Stimulated activated CD8-positive, alpha-beta memory T cell treated with anti-CD3 and anti-CD28 coated beads, Interleukin-4, amount 100 ng/mL, for 24 hours (primary cell): ENCODE data around the gene HTR3D.
A peak's percentile ranks its signal among the peaks of the same experiment; 100 is the strongest.
"Not testable (repeated sequence)": the region's sequence is repeated elsewhere in the genome, so short reads cannot be mapped to it uniquely, and the experiment has no call there.

Source experiments
- DNase-seq: peaks from one replicate; pipeline ENCODE4 v3.0.0-alpha.2; 2020; ENCODE audit warnings: low read depth

HTR3D gene

DNA sequence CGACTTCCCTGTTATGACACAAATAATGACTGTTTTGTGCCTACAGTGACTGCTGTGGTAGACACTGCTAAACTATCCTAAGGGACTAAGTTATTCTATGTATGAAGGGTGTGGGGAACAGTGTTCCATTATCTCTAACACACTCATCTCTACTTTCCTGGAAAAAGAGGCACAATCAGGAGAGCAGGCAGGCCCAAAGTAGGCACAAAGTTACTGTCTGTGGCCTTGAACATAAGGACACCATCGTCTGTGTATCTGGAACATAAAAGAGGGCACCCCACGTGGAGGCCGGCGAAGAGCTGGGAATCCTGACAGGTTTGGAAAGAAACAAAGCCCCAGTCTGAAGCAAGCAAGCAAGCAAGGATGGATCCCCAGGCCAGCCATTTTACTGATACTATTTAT is 15.4 kb upstream of the HTR3D start:
- DNase-seq: no peak

DNA sequence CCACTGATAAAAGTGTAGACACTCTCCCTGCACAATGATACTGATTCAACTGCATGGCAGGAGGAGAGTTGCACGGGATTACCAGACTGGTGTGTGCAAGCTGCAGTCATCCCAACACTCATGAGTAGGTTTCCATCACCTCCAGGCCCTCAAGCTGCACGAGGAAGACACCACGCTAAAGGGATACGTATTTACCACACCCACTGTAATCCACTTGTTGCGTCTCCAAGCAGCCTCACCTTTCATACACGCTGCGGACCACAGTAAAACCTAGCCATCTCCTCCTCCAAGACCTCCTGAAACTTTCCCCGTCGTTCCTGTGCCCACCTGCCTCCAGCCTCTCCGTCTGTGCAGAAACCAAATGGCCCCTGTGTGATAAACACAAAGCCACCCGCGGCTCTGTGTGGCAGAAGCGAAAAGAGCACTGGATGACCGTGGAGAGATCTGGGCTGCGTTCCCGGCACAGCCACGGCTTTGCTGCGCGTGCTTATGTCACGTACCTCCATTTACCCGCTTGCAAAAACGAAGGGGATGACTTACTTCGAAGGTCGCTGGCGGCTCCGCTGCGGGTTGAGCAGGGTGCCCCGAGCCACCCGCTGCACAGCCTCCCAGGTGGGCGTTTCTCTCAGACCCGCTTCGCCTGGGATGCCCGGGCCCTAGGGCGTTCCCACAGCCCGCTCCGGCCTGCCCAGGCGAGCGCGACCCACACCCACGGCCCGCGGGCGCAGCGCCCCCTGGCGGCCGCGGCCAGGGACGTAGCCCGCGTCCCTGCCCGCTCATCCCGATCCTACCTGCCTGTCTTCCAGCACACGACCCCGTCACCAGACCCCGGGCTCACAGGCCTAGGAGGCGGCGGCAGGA is 14.5 kb upstream of the HTR3D start:
- DNase-seq: peak; percentile 27

DNA sequence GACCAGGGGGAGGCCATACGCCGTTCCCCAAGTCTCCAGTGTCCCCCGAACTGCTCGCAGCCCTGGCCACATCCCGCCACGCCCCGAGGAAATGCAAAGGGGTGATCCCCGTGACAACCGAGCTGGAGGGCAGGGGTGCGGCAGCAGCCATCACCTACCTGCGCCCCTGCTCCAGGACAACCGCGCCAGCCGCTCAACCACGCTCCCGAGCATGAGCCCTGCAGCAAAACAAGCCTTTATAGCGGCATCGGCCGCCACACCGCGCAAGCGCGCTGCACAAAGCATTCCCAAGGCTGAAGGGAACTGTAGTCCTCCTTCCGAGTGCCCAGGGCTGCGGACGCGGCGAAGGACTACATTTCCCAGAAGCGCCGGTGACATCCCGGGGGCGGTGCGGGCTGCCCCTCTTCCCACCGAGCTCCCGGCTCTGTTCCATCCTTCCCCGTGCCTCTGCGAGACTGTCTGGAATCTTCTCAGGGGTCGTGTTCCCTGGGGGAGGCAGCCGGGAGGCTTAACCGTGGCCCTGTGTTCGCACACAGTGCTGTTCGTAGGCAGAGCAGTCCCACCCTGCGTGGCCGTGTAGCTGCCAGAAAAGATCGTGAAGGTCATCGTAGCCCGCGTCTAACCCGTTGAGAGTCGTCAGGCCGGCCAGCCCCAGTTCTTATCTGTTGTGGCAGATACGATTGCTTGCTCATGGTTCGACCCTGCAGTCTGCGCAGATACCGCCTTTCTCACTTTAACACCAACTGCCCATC is 13.7 kb upstream of the HTR3D start, which contains the start of gene ABCC5:
Gene ABCC5, minus strand, starts transcription at position 213 of the 752 bp plus-strand sequence. CDS start 3,492 bp downstream, outside the sequence.
- DNase-seq: peak; percentile 77

GRCh38 chr3:184018424-184018973 is 13.0 kb upstream of the HTR3D start:
- DNase-seq: no peak

DNA sequence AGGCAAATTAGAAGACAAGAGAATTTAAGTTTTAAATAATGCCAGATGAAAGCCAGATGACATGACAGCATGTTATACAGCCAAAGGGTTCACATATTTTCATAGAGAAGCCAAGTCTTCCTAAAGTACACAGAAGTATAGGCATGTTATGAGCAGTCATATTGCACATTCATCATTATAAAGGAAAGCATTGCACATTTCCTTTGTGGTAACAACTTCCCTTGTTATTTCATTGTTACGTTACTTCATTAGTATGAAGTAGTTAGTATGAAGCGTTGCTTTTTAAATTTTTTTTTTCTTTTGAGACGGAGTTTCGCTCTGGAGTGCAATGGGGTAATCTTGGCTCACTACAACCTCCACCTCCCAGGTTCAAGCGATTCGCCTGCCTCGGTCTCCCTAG is 9.2 kb upstream of the HTR3D start:
- DNase-seq: no peak

DNA sequence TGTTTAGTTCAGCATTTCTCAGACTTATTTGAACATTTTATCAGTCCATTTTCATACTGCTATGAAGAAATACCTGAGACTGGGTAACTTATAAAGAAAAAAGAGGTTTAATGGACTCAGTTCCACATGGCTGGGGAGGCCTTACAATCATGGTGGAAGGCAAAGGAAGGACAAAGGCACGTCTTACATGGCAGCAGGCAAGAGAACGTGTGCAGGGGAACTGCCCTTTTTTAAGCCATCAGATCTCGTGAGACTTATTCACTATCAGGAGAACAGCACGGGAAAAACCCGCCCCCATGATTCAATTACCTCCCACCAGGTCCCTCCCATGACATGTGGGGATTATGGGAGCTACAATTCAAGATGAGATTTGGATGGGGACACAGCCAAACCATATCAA is 6.3 kb upstream of the HTR3D start:
- not testable (repeated sequence) for DNase-seq

- not testable (repeated sequence) for DNase-seq
Measured at GRCh38 chr3:184028275-184028890, 3.2 kb upstream of the HTR3D start.

DNA sequence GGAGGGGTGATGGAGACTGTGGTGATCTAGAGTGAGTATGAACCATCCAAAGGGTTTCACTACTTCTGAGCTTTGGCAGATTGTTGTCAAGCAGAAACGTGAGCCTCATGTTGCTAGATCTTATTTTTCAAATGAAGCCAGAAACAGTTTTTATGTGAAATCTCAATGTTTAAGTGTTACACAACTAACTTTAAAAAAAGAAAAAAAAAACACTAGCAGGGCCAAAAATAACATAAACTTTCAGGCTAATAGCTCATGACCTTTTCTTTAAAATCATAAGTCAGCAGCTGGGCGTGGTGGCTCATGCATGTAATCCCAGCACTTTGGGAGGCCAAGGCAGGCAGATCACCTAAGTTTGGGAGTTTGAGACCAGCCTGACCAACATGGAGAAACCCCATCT is 2.1 kb upstream of the HTR3D start:
- DNase-seq: no peak

GRCh38 chr3:184030536-184030935 is 1.0 kb upstream of the HTR3D start:
- DNase-seq: no peak

- DNase-seq: no peak
Measured at GRCh38 chr3:184037816-184038215, 6.3 kb downstream of the HTR3D start.

DNA sequence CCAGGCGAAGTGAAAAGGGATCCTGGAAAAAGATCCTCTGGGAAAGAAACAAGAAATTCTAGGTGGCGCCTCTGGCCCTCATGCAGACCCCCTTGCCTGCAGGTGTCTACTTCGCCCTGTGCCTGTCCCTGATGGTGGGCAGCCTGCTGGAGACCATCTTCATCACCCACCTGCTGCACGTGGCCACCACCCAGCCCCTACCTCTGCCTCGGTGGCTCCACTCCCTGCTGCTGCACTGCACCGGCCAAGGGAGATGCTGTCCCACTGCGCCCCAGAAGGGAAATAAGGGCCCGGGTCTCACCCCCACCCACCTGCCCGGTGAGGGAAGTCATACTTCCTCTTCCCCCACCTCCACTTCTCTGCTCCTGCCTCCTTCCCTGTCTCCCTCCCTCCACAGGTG is 6.8 kb downstream of the HTR3D start:
- not testable (repeated sequence) for DNase-seq

DNA sequence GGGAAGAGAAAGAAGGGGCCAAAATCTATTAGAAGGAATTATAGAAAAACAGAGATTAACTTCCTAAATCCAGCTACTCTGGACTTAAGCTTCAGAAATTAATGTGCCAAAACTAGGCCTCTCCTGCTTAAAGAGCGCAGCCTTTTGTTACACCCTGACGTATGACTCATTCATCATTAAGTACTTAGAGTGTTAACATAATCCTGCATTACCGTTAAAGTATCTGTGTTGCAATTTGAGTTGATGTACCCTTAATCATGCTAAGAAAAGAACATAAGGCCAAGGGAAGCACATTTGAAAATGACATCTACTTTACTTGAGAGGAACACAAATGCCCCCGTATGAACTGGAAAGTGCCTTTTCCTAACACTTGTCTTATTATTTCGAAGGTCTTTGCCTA is 7.9 kb downstream of the HTR3D start:
- no peak for DNase-seq

- no peak for DNase-seq
Measured at GRCh38 chr3:184040010-184040409, 8.5 kb downstream of the HTR3D start.

DNA sequence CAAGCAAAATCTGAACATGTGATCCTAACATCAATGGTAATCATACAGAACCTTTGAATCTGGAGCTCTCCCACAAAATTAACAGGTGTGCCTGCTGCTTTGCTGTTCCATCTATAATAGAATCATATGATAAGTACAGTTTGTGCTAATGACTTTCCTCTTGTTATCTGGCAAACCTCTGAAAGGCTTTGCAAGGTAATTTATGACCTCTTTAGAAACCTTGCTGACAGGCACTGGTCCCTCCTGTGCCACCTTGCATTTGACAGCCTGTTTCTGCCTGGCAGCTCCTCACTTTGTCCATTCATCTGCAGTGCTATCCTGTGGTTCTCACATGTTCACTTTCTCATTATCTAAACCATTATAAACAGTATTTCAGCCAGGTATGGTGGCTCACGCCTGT is 11.1 kb downstream of the HTR3D start:
- no peak for DNase-seq

GRCh38 chr3:184045995-184046394 is 14.5 kb downstream of the HTR3D start:
- no peak for DNase-seq

DNA sequence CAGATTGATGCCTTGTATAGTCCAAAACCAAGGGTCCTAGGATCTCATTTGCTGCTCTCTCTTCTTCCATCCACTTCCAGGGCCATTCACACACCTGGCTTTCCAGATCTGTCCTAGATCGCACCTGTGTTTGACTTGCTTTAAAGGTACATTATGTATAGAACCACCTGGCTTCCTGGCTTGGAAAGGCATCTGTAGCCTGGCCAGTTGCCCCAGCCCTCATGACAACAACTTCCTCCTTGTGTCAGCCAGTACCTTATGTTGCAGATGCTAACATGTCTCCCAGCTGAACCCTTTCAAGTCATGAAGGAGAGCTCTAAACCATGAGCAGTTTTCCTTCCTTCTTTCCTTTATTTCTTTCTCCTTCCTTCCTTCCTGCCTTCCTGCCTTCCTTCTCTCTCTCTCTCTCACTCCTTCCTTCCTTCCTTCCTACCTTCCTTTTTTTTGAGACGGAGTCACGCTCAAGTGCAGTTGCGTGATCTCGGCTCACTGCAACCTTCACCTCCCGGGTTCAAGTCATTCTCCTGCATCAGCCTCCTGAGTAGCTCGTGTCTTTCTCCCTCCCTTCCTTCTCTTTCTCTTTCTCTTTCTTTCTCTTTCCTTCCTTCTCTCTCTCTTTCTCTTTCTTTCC is 18.8 kb downstream of the HTR3D start:
- no peak for DNase-seq

- no peak for DNase-seq
Measured at GRCh38 chr3:184052767-184053166, 21.2 kb downstream of the HTR3D start, which contains the start of gene HTR3C. Gene HTR3C, plus strand, starts transcription at chr3:184053047. Its CDS starts 34 bp downstream, at chr3:184053081.

- DNase-seq: no peak
Measured at GRCh38 chr3:184058029-184058428, 26.5 kb downstream of the HTR3D start.

DNA sequence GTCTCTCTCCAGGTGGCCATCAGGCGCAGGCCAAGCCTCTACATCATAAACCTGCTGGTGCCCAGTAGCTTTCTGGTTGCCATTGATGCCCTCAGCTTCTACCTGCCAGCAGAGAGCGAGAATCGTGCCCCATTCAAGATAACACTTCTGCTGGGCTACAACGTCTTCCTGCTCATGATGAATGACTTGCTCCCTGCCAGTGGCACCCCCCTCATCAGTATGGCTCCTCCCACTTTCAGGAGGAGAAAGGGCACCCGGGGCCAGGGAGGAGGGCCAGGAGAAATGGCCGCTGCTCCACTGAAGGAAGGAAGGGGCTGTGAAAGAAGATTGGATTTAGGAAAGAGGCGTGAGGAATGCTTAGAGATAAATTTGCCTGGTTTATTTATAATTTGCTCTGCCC is 27.9 kb downstream of the HTR3D start:
- no peak for DNase-seq

GRCh38 chr3:184062637-184063036 is 31.1 kb downstream of the HTR3D start:
- no peak for DNase-seq

GRCh38 chr3:184066211-184066610 is 34.7 kb downstream of the HTR3D start:
- no peak for DNase-seq

- no peak for DNase-seq
Measured at GRCh38 chr3:184067573-184068055, 36.1 kb downstream of the HTR3D start.
